LNCaP clone FGC (cell line): ENCODE results near the gene RASGRP3.

Source experiments
- DNase-seq: peaks from one replicate; pipeline ENCODE4 v3.0.0-alpha.2; 2011; ENCODE audit warnings: low read depth
- H3K4me3 ChIP-seq: 2 replicates; pipeline ENCODE4 v1.5.1; 2011; ENCODE audit warnings: mild to moderate bottlenecking, low read depth, low read length, control low read depth
- TF ChIP-seq, protein P1 (sequence below): IDR thresholded peaks from 2 replicates; pipeline ENCODE4 v1.5.1; 2012; ENCODE audit warnings: mild to moderate bottlenecking; ENCODE audit not compliant: control insufficient read depth, insufficient read depth; ENCODE audit errors: extremely low read depth

Gene RASGRP3

DNA sequence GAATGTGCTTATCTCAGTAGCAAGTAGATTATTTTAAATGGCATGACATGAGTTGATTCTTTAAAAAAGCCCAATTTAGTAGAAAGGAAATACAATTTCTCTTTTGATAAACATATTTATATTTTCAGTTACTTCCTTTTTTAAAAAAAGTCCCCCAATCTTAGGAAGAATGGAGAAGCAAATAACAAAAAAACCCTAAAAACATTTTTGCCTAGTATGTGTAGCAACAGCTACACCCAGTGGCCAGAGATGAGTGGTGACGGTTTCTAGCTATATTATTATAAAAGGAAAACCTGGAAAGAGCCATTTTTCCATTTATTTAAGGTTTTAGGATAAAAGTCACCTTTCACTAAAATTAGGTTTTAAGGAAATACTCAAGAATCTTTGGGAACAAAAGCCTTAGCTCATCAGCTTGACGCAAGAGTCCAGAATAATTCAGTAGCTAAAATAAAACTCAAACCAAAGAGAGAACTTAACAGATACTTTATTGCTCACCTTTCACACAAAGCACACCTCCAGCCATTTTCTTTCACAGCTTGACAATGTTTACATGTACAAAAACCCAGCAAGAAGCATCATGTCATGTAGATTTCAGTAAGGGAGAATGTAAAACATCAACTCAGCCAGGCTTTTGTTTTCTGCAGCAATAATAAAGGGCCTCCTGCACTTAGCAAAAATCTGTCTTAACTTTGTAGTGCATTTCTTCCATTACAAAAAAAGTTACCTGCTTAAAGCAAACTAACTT lies 106.9 kb downstream of the RASGRP3 start:
- no peak overlapping the region for H3K4me3 ChIP-seq
- no peak for DNase-seq

DNA sequence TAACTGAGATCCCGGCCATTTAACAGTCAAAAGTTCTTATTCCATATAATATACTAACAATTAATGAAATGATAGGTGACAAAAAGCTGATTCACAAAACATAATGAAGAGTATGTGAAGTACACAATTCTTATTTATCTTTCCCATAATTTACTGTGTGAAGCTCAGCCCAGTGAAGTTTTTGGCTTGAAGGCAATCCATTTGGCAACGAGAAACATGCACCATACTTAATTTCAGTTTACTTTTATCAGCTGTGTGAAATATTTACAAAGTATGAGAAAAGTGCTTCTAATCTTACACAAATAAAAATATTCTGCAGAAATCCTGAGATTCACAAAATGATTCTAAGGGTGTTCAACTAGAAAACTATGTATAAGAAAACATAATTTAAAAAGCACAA lies 110.3 kb downstream of the RASGRP3 start:
- DNase-seq, result no peak
- TF ChIP-seq, protein P1, sequence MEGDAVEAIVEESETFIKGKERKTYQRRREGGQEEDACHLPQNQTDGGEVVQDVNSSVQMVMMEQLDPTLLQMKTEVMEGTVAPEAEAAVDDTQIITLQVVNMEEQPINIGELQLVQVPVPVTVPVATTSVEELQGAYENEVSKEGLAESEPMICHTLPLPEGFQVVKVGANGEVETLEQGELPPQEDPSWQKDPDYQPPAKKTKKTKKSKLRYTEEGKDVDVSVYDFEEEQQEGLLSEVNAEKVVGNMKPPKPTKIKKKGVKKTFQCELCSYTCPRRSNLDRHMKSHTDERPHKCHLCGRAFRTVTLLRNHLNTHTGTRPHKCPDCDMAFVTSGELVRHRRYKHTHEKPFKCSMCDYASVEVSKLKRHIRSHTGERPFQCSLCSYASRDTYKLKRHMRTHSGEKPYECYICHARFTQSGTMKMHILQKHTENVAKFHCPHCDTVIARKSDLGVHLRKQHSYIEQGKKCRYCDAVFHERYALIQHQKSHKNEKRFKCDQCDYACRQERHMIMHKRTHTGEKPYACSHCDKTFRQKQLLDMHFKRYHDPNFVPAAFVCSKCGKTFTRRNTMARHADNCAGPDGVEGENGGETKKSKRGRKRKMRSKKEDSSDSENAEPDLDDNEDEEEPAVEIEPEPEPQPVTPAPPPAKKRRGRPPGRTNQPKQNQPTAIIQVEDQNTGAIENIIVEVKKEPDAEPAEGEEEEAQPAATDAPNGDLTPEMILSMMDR, result no peak
- H3K4me3 ChIP-seq, result no peak overlapping the region

More for the DNA sequence above, 106.9 kb downstream of the RASGRP3 start:
- TF ChIP-seq, protein P1, result peak; percentile 60

DNA sequence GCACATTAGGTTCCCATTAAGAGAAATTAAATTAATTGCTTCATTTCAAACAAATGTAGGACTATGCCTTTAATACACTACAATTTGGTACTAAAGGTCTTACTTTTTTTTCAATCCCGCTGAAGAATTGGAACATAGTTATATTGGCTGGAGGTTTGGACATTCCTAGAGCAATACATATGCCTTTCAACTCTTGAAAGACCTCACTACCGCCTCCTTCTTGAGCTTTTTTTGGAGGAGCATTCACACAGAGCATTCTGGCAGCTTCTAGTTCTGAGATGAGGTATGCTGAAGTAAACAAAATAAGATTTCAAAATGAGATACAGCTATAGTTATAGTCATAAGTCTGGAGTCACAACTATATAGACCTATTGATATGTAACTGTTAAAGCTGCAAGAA lies 111.8 kb downstream of the RASGRP3 start:
- no peak overlapping the region for H3K4me3 ChIP-seq
- TF ChIP-seq, protein P1, result no peak
- DNase-seq, result no peak

DNA sequence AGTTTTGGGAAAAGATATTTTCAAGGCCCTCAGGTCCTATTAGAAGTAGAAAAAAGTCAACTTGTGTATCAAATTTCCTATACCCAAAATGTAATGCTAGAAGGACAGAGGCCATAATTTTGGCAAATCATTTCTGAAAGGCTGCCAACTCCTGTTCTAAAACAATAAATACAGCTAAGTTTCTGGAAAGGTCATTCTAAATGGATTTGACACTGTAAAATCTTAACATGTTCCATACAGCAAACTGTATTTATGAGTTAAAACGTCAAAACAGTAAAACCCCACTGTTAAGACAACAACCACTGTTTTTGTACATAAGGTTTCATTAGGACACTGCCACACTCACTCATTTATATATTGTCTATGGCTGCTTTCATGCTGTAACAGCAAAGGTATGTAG lies 113.0 kb downstream of the RASGRP3 start:
- DNase-seq, result no peak
- TF ChIP-seq, protein P1, result no peak
- H3K4me3 ChIP-seq, result no peak overlapping the region

DNA sequence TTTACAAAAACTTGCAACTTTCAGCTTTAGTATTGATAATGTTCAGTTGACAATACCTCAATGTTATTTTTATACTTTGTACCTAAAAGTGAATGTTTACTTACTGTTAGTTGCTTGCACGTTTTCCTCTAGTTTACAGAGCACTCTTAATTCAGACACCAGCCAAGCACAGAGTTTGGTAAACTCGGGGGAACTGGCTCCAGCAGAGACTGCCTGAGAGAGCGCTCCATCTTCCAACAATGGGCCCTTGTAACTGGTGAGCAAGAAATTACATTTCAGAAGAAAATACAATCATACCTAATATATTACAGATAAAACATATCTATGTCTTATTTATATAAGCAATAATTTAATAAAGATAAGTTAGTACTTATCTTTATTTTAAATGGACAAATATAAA lies 118.9 kb downstream of the RASGRP3 start:
- no peak for DNase-seq
- no peak overlapping the region for H3K4me3 ChIP-seq
- TF ChIP-seq, protein P1, result no peak

DNA sequence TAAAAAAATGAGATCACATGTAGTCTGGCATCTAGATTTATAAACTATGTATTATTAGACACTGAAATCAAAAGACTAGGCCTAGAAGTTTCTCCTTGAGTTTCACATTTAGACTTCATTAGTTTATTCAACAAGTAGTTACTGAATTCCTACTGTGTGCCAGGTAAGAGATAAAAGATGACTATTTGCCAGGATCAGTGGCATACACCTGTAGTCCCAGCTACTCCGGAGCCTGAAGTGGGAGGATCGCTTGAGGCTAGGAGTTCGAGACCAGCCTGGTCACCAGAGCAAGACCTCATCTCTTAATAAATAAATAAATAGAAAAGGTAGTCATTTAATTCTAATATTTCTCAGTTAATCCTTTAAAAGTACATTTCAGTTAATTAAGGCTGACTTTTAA lies 120.6 kb downstream of the RASGRP3 start:
- TF ChIP-seq, protein P1, result no peak
- no peak overlapping the region for H3K4me3 ChIP-seq
- DNase-seq, result no peak
